ENCODE measurements around the gene DSPP.

DNA sequence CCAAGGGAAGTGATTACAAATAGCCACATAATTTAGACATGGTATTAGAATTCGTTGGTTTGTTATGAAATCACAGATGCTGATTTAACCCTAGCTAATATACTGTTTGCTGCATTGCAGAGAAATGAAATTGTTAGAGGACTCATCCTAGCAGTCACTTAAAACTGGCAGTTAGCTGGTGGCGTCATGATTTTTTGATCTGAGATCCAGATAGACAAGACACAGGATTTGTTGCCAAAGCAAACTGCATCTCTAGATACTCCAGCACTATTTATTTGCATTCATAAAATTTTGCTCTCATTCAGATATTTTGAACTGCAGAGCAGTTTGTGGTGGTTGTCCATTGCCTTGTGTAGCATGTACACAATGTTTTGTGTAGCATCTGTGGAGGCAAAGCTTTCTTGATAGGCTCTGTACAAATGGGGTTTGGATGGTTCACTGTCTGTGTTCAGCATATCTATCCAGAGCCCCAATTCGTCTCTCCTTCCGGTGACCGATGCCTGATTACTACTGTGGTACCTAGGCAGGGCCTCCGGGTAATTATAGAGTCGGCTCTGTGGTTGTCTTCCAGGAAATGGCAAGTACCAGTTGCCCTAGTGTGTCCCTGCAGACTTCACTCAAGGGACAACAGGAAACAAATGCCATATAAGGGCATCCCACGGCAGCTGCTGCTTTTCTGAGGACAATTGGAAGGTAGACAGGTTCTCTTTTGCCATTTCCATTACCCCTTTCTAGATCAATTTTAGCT, 49.1 kb upstream of the DSPP start:
- TF ChIP-seq CTCF (IDR thresholded peaks at IDR 0.05) (no peak), POLR2AphosphoS5 (IDR thresholded peaks at IDR 0.05; ENCODE audit: low read depth, low read length) (no peak), REST (IDR thresholded peaks at IDR 0.05; ENCODE audit: insufficient read depth in 1 of 2, low read depth in 2 of 2, low read length in 1 of 2) (no peak), TCF7L2 (IDR thresholded peaks at IDR 0.05; ENCODE audit: low read depth, low read length) (no peak)
